ENCODE data around the gene OSBPL1A.
A peak's percentile ranks its signal among the peaks of the same experiment; 100 is the strongest.

OSBPL1A gene

DNA sequence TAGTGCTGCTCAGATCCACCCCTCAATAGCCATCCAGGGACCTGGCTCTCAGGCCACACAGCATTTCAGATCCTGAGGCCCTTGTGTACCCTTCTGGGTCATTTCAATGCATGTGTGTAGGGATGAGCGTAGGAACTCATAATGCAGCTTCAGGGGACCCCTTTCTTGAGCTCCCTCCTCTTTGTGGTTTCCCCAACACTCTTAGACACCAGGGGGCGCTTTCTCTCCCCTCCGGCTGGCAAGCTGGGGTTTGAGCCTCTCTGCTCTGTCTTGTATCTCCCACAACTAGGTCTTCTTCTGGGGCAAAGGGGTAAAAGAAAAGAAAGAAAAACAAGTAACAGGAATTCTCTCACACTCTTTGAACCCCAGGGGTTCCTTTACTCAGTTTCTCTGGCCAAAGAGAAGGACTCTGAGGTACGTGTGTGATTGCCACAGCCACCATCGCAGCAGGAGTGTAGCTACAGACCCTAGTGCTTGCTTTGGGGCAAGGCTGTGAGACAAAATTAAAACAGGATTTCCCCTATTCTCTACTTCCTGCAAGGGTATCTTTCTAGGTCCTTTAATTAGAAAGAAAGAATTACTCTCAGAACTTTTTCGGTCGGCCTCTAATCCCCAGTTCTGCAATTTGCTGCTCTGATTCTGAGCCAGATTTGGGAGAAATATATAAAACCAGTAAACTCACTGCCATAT is 220.8 kb downstream of the OSBPL1A start:
- DNase-seq (ENCODE audit: extremely low read depth, insufficient read length): peak; percentile 71
- H3K36me3 ChIP-seq (ENCODE audit: control insufficient read depth, insufficient read depth, low read length): no peaks in the 10 kb centered on the region
- peak overlapping the region; percentile 44 for H3K4me3 ChIP-seq (replicated peaks; ENCODE audit: low read depth, low read length)
- TF ChIP-seq, protein P1, sequence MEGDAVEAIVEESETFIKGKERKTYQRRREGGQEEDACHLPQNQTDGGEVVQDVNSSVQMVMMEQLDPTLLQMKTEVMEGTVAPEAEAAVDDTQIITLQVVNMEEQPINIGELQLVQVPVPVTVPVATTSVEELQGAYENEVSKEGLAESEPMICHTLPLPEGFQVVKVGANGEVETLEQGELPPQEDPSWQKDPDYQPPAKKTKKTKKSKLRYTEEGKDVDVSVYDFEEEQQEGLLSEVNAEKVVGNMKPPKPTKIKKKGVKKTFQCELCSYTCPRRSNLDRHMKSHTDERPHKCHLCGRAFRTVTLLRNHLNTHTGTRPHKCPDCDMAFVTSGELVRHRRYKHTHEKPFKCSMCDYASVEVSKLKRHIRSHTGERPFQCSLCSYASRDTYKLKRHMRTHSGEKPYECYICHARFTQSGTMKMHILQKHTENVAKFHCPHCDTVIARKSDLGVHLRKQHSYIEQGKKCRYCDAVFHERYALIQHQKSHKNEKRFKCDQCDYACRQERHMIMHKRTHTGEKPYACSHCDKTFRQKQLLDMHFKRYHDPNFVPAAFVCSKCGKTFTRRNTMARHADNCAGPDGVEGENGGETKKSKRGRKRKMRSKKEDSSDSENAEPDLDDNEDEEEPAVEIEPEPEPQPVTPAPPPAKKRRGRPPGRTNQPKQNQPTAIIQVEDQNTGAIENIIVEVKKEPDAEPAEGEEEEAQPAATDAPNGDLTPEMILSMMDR (IDR thresholded peaks at IDR 0.05; ENCODE audit: insufficient read depth, low read length, poor library complexity, severe bottlenecking): peak; percentile 86
- no peaks in the 10 kb centered on the region for H3K27me3 ChIP-seq (replicated peaks; ENCODE audit: control insufficient read depth, insufficient read depth, low read length)

DNA sequence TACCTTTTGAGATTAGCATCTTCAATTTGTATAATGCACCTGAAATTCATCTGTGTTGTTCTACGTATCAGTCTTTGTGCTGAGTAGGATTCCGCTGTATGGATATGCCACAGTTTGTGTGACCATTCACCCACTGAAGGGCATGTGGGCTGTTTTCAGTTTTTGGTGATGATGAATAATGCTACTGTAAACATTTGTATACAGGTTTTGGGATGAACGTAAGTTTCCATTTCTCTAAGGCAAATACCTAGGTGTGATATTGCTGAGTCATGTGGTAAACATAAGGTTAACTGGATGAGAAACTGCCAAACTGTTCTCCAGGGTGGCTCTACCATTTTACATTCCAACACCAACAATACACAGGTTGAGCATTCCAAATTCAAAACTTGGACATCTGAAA is 223.6 kb downstream of the OSBPL1A start:
- no peak overlapping the region for H3K4me3 ChIP-seq (replicated peaks; ENCODE audit: low read depth, low read length)
- H3K36me3 ChIP-seq (ENCODE audit: control insufficient read depth, insufficient read depth, low read length): no peaks in the 10 kb centered on the region
- DNase-seq (ENCODE audit: extremely low read depth, insufficient read length): no peak
- TF ChIP-seq, protein P1 (IDR thresholded peaks at IDR 0.05; ENCODE audit: insufficient read depth, low read length, poor library complexity, severe bottlenecking): no peak
- H3K27me3 ChIP-seq (replicated peaks; ENCODE audit: control insufficient read depth, insufficient read depth, low read length): no peaks in the 10 kb centered on the region

DNA sequence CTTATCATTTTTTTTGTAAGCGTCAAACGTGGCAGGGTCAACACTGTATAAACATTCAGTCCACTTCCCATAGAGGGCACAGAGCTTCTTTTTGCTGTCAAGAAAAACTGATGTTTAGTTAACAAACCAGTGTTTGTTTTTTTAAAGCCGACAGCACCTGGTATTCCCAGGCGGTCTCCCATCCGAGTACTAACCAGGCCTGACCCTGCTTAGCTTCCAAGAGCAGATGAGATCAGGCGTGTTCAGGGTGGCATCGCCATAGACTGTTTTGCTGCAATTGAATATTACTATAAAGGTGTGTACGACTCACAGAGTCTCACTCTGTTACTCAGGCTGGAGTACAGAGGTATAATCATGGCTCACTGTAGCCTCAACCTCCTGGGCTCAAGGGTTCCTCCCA is 227.3 kb downstream of the OSBPL1A start:
- no peaks in the 10 kb centered on the region for H3K36me3 ChIP-seq (ENCODE audit: control insufficient read depth, insufficient read depth, low read length)
- TF ChIP-seq, protein P1 (IDR thresholded peaks at IDR 0.05; ENCODE audit: insufficient read depth, low read length, poor library complexity, severe bottlenecking): no peak

DNA sequence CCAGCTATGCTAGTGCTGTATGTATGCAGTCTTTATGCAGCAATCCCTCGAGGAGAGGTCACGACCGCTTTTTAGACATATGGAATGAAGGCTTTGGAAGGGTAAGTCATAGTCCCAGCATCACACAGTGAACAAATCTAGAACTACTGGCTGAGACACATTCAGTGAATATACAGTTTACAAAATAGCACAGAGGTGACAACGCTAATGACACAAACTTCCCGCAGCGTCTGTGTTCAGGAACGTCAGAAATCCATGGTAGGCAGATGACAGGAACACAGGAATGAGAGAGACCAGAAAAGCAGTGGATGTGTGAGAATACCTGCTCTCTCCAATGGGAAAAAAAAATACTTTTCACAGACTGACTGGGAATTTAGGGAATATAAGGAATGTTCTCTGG is 229.1 kb downstream of the OSBPL1A start:
- DNase-seq (ENCODE audit: extremely low read depth, insufficient read length): no peak
- H3K4me3 ChIP-seq (replicated peaks; ENCODE audit: low read depth, low read length): no peak overlapping the region
- H3K27me3 ChIP-seq (replicated peaks; ENCODE audit: control insufficient read depth, insufficient read depth, low read length): no peaks in the 10 kb centered on the region
- no peaks in the 10 kb centered on the region for H3K36me3 ChIP-seq (ENCODE audit: control insufficient read depth, insufficient read depth, low read length)
- TF ChIP-seq, protein P1 (IDR thresholded peaks at IDR 0.05; ENCODE audit: insufficient read depth, low read length, poor library complexity, severe bottlenecking): no peak

More for the DNA sequence above, 227.3 kb downstream of the OSBPL1A start:
- Histone ChIP-seq H3K27me3 (replicated peaks; ENCODE audit: control insufficient read depth, insufficient read depth, low read length) (no peaks in the 10 kb centered on the region), H3K4me3 (replicated peaks; ENCODE audit: low read depth, low read length) (no peak overlapping the region)
- no peak for DNase-seq (ENCODE audit: extremely low read depth, insufficient read length)

DNA sequence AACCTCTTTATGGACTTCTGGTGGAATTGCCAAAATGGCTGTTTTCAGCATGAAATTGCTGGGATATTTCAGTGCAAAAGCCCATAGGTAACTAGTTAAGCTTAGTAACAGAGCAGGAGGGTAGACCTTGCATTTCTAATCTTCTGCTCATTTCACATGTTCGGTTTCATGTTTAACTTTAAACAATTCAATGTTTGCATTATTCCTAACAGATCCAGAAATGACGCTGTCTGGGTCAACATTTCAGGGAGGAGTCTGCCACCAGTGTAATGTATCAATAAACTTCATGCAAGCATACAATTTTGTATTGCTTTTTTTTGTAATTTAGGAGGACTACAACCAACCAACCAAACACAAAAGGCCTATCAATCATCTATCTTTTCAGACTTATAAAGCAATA is 236.3 kb downstream of the OSBPL1A start:
- no peak for DNase-seq (ENCODE audit: extremely low read depth, insufficient read length)
- TF ChIP-seq, protein P1 (IDR thresholded peaks at IDR 0.05; ENCODE audit: insufficient read depth, low read length, poor library complexity, severe bottlenecking): no peak
- Histone ChIP-seq H3K36me3 (ENCODE audit: control insufficient read depth, insufficient read depth, low read length) (no peaks in the 10 kb centered on the region), H3K27me3 (replicated peaks; ENCODE audit: control insufficient read depth, insufficient read depth, low read length) (no peaks in the 10 kb centered on the region), H3K4me3 (replicated peaks; ENCODE audit: low read depth, low read length) (no peak overlapping the region)

DNA sequence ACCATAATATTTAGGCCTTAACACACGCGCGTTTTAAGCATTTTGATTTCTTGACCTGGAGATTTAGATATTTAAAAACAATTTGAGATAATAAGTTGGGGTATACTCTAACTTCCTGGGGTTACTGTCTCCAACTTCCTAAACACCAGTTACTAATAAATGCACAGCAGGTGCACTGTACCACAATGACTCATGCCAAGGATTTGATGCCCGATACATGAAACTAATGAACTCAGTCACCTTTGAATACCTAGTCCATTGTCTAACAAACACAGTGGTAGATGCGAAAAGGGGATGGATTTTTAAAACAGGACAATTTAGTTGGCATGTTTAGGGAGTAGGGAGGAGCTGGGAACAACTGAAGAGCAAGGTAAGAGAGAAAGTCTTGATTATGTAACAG is 237.5 kb downstream of the OSBPL1A start:
- no peaks in the 10 kb centered on the region for H3K36me3 ChIP-seq (ENCODE audit: control insufficient read depth, insufficient read depth, low read length)

More for the DNA sequence above, 237.5 kb downstream of the OSBPL1A start:
- no peak for DNase-seq (ENCODE audit: extremely low read depth, insufficient read length)
- Histone ChIP-seq H3K4me3 (replicated peaks; ENCODE audit: low read depth, low read length) (no peak overlapping the region), H3K27me3 (replicated peaks; ENCODE audit: control insufficient read depth, insufficient read depth, low read length) (no peaks in the 10 kb centered on the region)
- TF ChIP-seq, protein P1 (IDR thresholded peaks at IDR 0.05; ENCODE audit: insufficient read depth, low read length, poor library complexity, severe bottlenecking): no peak
